H9 (cell line): Measurements from ENCODE around the gene ABHD11. TPM values are rescaled to one million over a fixed set of nuclear protein-coding genes. Genes with fewer than 3 reads are reported as not detected.
A peak's percentile ranks its signal among the peaks of the same experiment; 100 is the strongest.
"Not testable (repeated sequence)": the region's sequence is repeated elsewhere in the genome, so short reads cannot be mapped to it uniquely, and the experiment has no call there.

Source experiments
- DNase-seq: peaks from one replicate; pipeline ENCODE4 v3.0.0-alpha.2; 2017
- H2AFZ ChIP-seq: one replicate; pipeline ENCODE4 v1.6.1; 2013; ENCODE audit warnings: mild to moderate bottlenecking, low read length, control low read depth, moderate library complexity
- H2AK5ac ChIP-seq: 2 replicates; pipeline ENCODE4 v1.6.1; 2013; ENCODE audit warnings: low read length, control low read depth, mixed read lengths; ENCODE audit not compliant: insufficient read length
- H2BK120ac ChIP-seq: one replicate; pipeline ENCODE4 v1.6.1; 2013; ENCODE audit warnings: low read depth, mild to moderate bottlenecking, low read length, control low read depth, inconsistent platforms; ENCODE audit not compliant: poor library complexity, severe bottlenecking
- H2BK12ac ChIP-seq: 2 replicates; pipeline ENCODE4 v1.6.1; 2013; ENCODE audit warnings: low read length, control low read depth, mixed read lengths, low read depth; ENCODE audit not compliant: insufficient read length
- H2BK15ac ChIP-seq: 2 replicates; pipeline ENCODE4 v1.6.1; 2013; ENCODE audit warnings: low read depth, low read length, control low read depth
- H2BK20ac ChIP-seq: one replicate; pipeline ENCODE4 v1.6.1; 2013; ENCODE audit warnings: low read depth, mild to moderate bottlenecking, low read length, control low read depth, inconsistent platforms; ENCODE audit not compliant: poor library complexity, severe bottlenecking
- H2BK5ac ChIP-seq: 2 replicates; pipeline ENCODE4 v1.6.1; 2013; ENCODE audit warnings: low read length, control low read depth, mixed read lengths; ENCODE audit not compliant: insufficient read length
- H3K14ac ChIP-seq: 2 replicates; pipeline ENCODE4 v1.6.1; 2013; ENCODE audit warnings: low read length, control low read depth; ENCODE audit not compliant: insufficient read depth
- H3K18ac ChIP-seq: 2 replicates; pipeline ENCODE4 v1.6.1; 2013; ENCODE audit warnings: low read depth, mild to moderate bottlenecking, mixed read lengths, low read length, control low read depth; ENCODE audit not compliant: insufficient read length
- H3K23ac ChIP-seq: 2 replicates; pipeline ENCODE4 v1.6.1; 2013; ENCODE audit warnings: low read length, control low read depth, mixed read lengths, low read depth; ENCODE audit not compliant: insufficient read length
- H3K23me2 ChIP-seq: 2 replicates; pipeline ENCODE4 v1.6.1; 2013; ENCODE audit warnings: low read depth, mild to moderate bottlenecking, mixed read lengths, low read length, control low read depth; ENCODE audit not compliant: insufficient read length, poor library complexity, severe bottlenecking
- H3K27ac ChIP-seq: 2 replicates; pipeline ENCODE4 v1.5.1; 2013; ENCODE audit warnings: low read length, control low read depth, mixed read lengths, low read depth; ENCODE audit not compliant: insufficient read length
- H3K27me3 ChIP-seq: 2 replicates; pipeline ENCODE4 v1.6.1; 2013; ENCODE audit warnings: low read length, control low read depth, inconsistent platforms; ENCODE audit not compliant: insufficient read depth
- H3K4ac ChIP-seq: 2 replicates; pipeline ENCODE4 v1.6.1; 2013; ENCODE audit warnings: low read depth, mild to moderate bottlenecking, control low read depth, inconsistent platforms, low read length, moderate library complexity
- H3K4me1 ChIP-seq: 2 replicates; pipeline ENCODE4 v1.6.1; 2013; ENCODE audit warnings: low read length, control low read depth, inconsistent platforms; ENCODE audit not compliant: insufficient read depth
- H3K4me2 ChIP-seq: 2 replicates; pipeline ENCODE4 v1.6.1; 2013; ENCODE audit warnings: low read length, control low read depth, mixed read lengths; ENCODE audit not compliant: insufficient read length, insufficient read depth
- H3K56ac ChIP-seq: 2 replicates; pipeline ENCODE4 v1.6.1; 2013; ENCODE audit warnings: low read depth, mild to moderate bottlenecking, mixed read lengths, low read length, control low read depth; ENCODE audit not compliant: insufficient read length
- H3K79me1 ChIP-seq: 2 replicates; pipeline ENCODE4 v1.6.1; 2013; ENCODE audit warnings: low read depth, mild to moderate bottlenecking, moderate library complexity, low read length, control low read depth, inconsistent platforms; ENCODE audit not compliant: insufficient read depth, poor library complexity, severe bottlenecking
- H3K79me2 ChIP-seq: 2 replicates; pipeline ENCODE4 v1.6.1; 2013; ENCODE audit warnings: low read length, control low read depth, inconsistent platforms; ENCODE audit not compliant: insufficient read depth
- H3K9ac ChIP-seq: 2 replicates; pipeline ENCODE4 v1.6.1; 2013; ENCODE audit warnings: low read length, control low read depth, mixed read lengths; ENCODE audit not compliant: insufficient read length; ENCODE audit errors: extremely low read depth
- H3K9me3 ChIP-seq: one replicate; pipeline ENCODE4 v1.6.1; 2013; ENCODE audit warnings: low read depth, low read length, inconsistent platforms; ENCODE audit not compliant: control insufficient read depth
- H3T11ph ChIP-seq: one replicate; pipeline ENCODE4 v1.6.1; 2013; ENCODE audit warnings: mild to moderate bottlenecking, low read length, control low read depth, inconsistent platforms
- H4K20me1 ChIP-seq: one replicate; pipeline ENCODE4 v1.6.1; 2013; ENCODE audit not compliant: control insufficient read depth, insufficient read length, insufficient read depth
- H4K5ac ChIP-seq: 2 replicates; pipeline ENCODE4 v1.6.1; 2013; ENCODE audit warnings: low read depth, mild to moderate bottlenecking, mixed read lengths, low read length, control low read depth; ENCODE audit not compliant: insufficient read length
- H4K8ac ChIP-seq: replicated peaks from 2 replicates; pipeline ENCODE4 v1.6.1; 2013; ENCODE audit warnings: low read length, control low read depth, mixed read lengths, low read depth; ENCODE audit not compliant: insufficient read length
- H4K91ac ChIP-seq: 2 replicates; pipeline ENCODE4 v1.6.1; 2013; ENCODE audit warnings: low read depth, mild to moderate bottlenecking, moderate library complexity, mixed read lengths, low read length, control low read depth; ENCODE audit not compliant: insufficient read length
- H3K27ac Mint-ChIP-seq, 3 experiments: 2 replicates in 2 of 3; 3 replicates in 1 of 3; pipeline ENCODE4 v1.8.0; 2020 to 2021; ENCODE audit warnings: mixed read lengths in 3 of 3, mild to moderate bottlenecking in 1 of 3, moderate library complexity in 1 of 3
- H3K27me3 Mint-ChIP-seq: 2 replicates; pipeline ENCODE4 v1.8.0; 2021; ENCODE audit warnings: low read depth, mild to moderate bottlenecking, moderate library complexity, mixed read lengths
- H3K36me3 Mint-ChIP-seq, 3 experiments: 2 replicates in 2 of 3; 3 replicates in 1 of 3; pipeline ENCODE4 v1.8.0; 2020 to 2021; ENCODE audit warnings: low read depth in 3 of 3, mixed read lengths in 3 of 3; ENCODE audit not compliant: insufficient read depth in 1 of 3
- H3K4me1 Mint-ChIP-seq, 2 experiments: 2 replicates each; pipeline ENCODE4 v1.8.0; 2020; ENCODE audit warnings: mixed read lengths in 2 of 2
- H3K4me3 Mint-ChIP-seq, 2 experiments: 2 replicates in 1 of 2; 3 replicates in 1 of 2; pipeline ENCODE4 v1.8.0; 2020 to 2021; ENCODE audit warnings: mild to moderate bottlenecking in 2 of 2, mixed read lengths in 2 of 2, moderate library complexity in 1 of 2
- H3K9me3 Mint-ChIP-seq, 2 experiments: 2 replicates in 1 of 2; 3 replicates in 1 of 2; pipeline ENCODE4 v1.8.0; 2020; ENCODE audit warnings: mild to moderate bottlenecking in 2 of 2, mixed read lengths in 2 of 2, moderate library complexity in 1 of 2
- WGBS: extraction: QIAGEN DNeasy Blood & Tissue Kit; methylation state at CpG from one replicate; pipeline ENCODE4 v1.1.7; 2013; ENCODE audit warnings: missing lambda C conversion rate, low lambda C conversion rate, mixed read lengths; ENCODE audit not compliant: insufficient read length; ENCODE audit errors: extremely low coverage; 5-methylcytosine and 5-hydroxymethylcytosine counted together
- total RNA-seq: library from RNA; stranded (reverse); gene quantifications from 2 replicates; pipeline ENCODE4 v1.2.1, GENCODE V29; 2021
- TF ChIP-seq, protein P1 (sequence below): fragments of 200-600 bp; sonication (generic); conservative IDR thresholded peaks from 3 replicates; pipeline ENCODE4 v1.8.0; 2021; ENCODE audit warnings: antibody characterized with exemption, mild to moderate bottlenecking

The ABHD11 gene
- total RNA-seq, 1 experiment from 2014 or later, result 34.4 TPM

DNA sequence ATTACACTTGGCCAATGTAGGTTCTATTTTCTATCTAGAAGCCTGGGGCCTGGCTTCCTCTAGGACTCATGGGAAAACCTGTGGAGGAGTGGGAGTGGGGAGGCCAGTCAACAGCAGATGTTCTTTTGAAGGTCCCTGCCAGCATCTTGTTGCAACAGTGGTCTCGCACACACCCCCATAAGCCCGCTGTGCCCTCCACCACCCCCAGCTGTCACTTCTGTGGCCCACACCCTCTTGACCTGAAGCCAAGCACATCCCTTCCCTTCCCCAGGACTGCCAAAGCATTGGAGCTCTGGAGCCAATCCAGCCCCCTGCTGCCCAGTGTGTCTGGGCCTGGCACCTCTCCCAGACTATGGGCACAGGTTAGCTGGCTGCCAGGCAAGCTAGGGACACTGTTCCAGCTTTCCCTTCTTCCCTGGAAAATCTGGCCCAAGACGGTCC is 17.2 kb downstream of the ABHD11 start:
- Histone ChIP-seq H2AK5ac (no peak overlapping the region), H3K23me2 (peaks cover 9% of the 10 kb centered on the region), H3K27me3 (peaks cover 3% of the 10 kb centered on the region; the same call in 1 of the 2 replicates), H4K5ac (no peak overlapping the region), H2BK120ac (no peak overlapping the region), H3T11ph (no peak overlapping the region), H3K23ac (no peak overlapping the region), H2BK5ac (no peak overlapping the region), H3K9ac (no peak overlapping the region), H3K9me3 (no peaks in the 10 kb centered on the region), H3K14ac (no peak overlapping the region), H2BK15ac (no peak overlapping the region), H4K20me1 (no peaks in the 10 kb centered on the region), H3K27ac (no peak overlapping the region), H3K79me2 (no peaks in the 10 kb centered on the region), H3K56ac (no peak overlapping the region), H3K4me2 (no peak overlapping the region), H4K91ac (no peak overlapping the region), H2BK20ac (no peak overlapping the region), H3K18ac (no peak overlapping the region), H4K8ac (no peak overlapping the region), H2AFZ (no peak overlapping the region), H3K4ac (no peak overlapping the region), H3K79me1 (no peaks in the 10 kb centered on the region), H3K4me1 (no peaks in the 10 kb centered on the region), H2BK12ac (no peak overlapping the region)
- TF ChIP-seq, protein P1, sequence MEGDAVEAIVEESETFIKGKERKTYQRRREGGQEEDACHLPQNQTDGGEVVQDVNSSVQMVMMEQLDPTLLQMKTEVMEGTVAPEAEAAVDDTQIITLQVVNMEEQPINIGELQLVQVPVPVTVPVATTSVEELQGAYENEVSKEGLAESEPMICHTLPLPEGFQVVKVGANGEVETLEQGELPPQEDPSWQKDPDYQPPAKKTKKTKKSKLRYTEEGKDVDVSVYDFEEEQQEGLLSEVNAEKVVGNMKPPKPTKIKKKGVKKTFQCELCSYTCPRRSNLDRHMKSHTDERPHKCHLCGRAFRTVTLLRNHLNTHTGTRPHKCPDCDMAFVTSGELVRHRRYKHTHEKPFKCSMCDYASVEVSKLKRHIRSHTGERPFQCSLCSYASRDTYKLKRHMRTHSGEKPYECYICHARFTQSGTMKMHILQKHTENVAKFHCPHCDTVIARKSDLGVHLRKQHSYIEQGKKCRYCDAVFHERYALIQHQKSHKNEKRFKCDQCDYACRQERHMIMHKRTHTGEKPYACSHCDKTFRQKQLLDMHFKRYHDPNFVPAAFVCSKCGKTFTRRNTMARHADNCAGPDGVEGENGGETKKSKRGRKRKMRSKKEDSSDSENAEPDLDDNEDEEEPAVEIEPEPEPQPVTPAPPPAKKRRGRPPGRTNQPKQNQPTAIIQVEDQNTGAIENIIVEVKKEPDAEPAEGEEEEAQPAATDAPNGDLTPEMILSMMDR, result no peak
- Mint-ChIP-seq H3K4me1 (peaks cover 0 to 7% of the 10 kb centered on the region in 2 experiments; a peak in 2 of 4 replicates), H3K36me3 (peaks cover 0 to 1% (median 0%) of the 10 kb centered on the region in 3 experiments; a peak in 2 of 7 replicates), H3K27me3 (peaks cover 40% of the 10 kb centered on the region), H3K9me3 (no peaks in the 10 kb centered on the region; a peak in 1 of 5 replicates), H3K27ac (no peak overlapping the region), H3K4me3 (peak overlapping the region; percentile 29 to 48; a peak in 2 of 5 replicates)
- WGBS, result no CpG with 5 or more reads among the region's 3 CpGs
- DNase-seq, result no peak

DNA sequence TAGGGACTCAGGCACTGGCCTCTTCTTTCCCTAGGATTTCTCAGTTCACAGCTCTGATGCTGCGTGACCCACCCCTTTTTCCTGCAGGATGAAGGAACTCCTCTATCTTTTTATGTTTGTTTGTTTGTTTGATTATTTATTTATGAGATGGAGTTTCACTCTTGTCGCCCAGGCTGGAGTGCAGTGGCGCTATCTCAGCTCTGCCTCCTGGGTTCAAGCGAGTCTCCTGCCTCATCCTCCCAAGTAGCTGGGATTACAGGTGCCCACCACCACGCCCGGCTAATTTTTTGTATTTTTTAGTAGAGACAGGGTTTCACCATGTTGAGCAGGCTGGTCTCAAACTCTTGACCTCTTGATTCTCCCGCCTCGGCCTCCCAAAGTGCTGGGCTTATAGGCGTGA is 18.2 kb downstream of the ABHD11 start:
- H3K23ac ChIP-seq, H3K27me3 ChIP-seq, H3K79me2 ChIP-seq, H3K4ac ChIP-seq, H3K9ac ChIP-seq, H3K36me3 Mint-ChIP-seq, H3K79me1 ChIP-seq, H3T11ph ChIP-seq, H3K23me2 ChIP-seq, H2BK12ac ChIP-seq, H2AFZ ChIP-seq, H4K5ac ChIP-seq, H3K4me2 ChIP-seq, H2BK120ac ChIP-seq, H2AK5ac ChIP-seq, H2BK5ac ChIP-seq, H3K18ac ChIP-seq, H3K27ac ChIP-seq, H2BK20ac ChIP-seq, H3K4me1 ChIP-seq, H3K9me3 Mint-ChIP-seq, H3K56ac ChIP-seq, H4K8ac ChIP-seq, H3K9me3 ChIP-seq, H2BK15ac ChIP-seq, H3K4me1 Mint-ChIP-seq, H4K20me1 ChIP-seq, H4K91ac ChIP-seq, H3K14ac ChIP-seq: not testable (repeated sequence)
- Mint-ChIP-seq H3K4me3 (peak overlapping the region; percentile 61 to 76), H3K27me3 (peaks cover 40% of the 10 kb centered on the region), H3K27ac (peak overlapping the region in 1 of 3 experiments; percentile 62; a peak in 1 of 7 replicates)
- WGBS, result no CpG with 5 or more reads among the region's 9 CpGs
- DNase-seq, result peak; percentile 21
